GM06990 (cell line): Measurements from ENCODE around the gene ATXN7L3B.
A peak's percentile ranks its signal among the peaks of the same experiment; 100 is the strongest.

Experiments used
- DNase-seq: peaks from one replicate; pipeline ENCODE4 v3.0.0-alpha.2; 2011; ENCODE audit not compliant: insufficient read length; ENCODE audit errors: extremely low read depth
- H3K27me3 ChIP-seq: replicated peaks from 2 replicates; pipeline ENCODE4 v1.6.0; 2011; ENCODE audit warnings: low read length; ENCODE audit not compliant: control insufficient read depth, insufficient read depth
- H3K36me3 ChIP-seq: 2 replicates; pipeline ENCODE4 v1.5.1; 2011; ENCODE audit warnings: low read length; ENCODE audit not compliant: control insufficient read depth, insufficient read depth
- H3K4me3 ChIP-seq: replicated peaks from 2 replicates; pipeline ENCODE4 v1.5.1; 2011; ENCODE audit warnings: low read depth, mild to moderate bottlenecking, control low read depth, low read length
- CTCF ChIP-seq: IDR thresholded peaks from 2 replicates; pipeline ENCODE4 v1.5.1; 2011; ENCODE audit warnings: low read length, control low read depth, mild to moderate bottlenecking, inconsistent platforms; ENCODE audit not compliant: insufficient read depth, poor library complexity, severe bottlenecking

Gene ATXN7L3B

GRCh38 chr12:74537707-74538385 is at the start of gene ATXN7L3B:
Gene ATXN7L3B, plus strand, starts transcription at chr12:74537835. Its CDS starts 278 bp downstream, at chr12:74538113.
- no peaks in the 10 kb centered on the region for H3K27me3 ChIP-seq
- TF ChIP-seq CTCF, result no peak
- DNase-seq, result peak; percentile 97

DNA sequence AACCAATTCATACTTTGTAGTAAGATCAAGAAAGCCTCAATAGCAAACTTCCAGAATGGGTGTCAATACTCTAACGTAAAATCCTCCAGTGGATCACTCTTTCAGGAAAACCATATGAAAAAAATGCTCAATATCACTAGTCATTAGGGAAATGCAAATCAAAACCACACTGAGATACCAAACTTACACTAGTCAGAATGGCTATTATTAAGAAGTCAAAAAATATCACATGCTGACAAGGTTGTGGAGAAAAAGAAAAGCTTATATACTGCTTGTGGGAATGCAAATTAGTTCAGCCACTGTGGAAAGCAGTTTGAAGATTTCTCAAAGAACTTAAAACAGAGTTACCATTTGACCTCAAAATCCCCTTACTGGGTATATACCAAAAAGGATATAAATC is 49.5 kb upstream of the ATXN7L3B start:
- Histone ChIP-seq H3K36me3 (no peaks in the 10 kb centered on the region), H3K27me3 (no peaks in the 10 kb centered on the region), H3K4me3 (no peak overlapping the region)
- TF ChIP-seq CTCF, result no peak
- no peak for DNase-seq

More at GRCh38 chr12:74537707-74538385, at the start of gene ATXN7L3B:
- peaks cover 2% of the 10 kb centered on the region for H3K36me3 ChIP-seq
- peak within 1 kb of the TSS; percentile 80 for H3K4me3 ChIP-seq

DNA sequence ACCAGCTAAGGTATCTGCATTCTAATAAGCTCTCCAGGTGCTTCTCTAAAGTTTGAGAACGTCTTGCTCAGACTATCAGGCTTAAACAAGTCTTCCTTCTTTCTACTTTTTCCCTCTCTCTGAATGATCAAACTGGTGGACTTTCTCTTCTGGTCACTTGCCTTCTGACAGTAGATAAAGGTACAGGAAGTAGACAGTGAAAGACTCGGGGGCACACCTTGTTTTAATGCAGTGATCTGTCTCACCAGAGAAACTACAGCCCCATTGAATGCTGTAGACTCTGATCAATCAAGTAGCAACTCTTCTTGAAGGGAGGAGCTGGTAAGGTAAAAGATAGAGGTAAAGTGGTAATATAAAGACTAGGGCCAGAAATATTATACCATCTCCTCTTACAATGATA is 48.1 kb upstream of the ATXN7L3B start:
- no peak for DNase-seq
- no peak for TF ChIP-seq CTCF
- H3K36me3 ChIP-seq, result no peaks in the 10 kb centered on the region
- no peak overlapping the region for H3K4me3 ChIP-seq
- no peaks in the 10 kb centered on the region for H3K27me3 ChIP-seq

- Histone ChIP-seq H3K36me3 (no peaks in the 10 kb centered on the region), H3K4me3 (peak overlapping the region; percentile 41), H3K27me3 (no peaks in the 10 kb centered on the region)
- no peak for DNase-seq
- no peak for TF ChIP-seq CTCF
These were observed 47.1 kb upstream of the ATXN7L3B start for GRCh38 chr12:74490390-74491064.

- DNase-seq, result no peak
- H3K27me3 ChIP-seq, result no peaks in the 10 kb centered on the region
These were observed 46.3 kb upstream of the ATXN7L3B start for GRCh38 chr12:74491374-74491773.

More at GRCh38 chr12:74491374-74491773, 46.3 kb upstream of the ATXN7L3B start:
- H3K4me3 ChIP-seq, result no peak overlapping the region
- H3K36me3 ChIP-seq, result no peaks in the 10 kb centered on the region
- TF ChIP-seq CTCF, result no peak
